Measurements from ENCODE around the gene GP1BB. TPM values are rescaled to one million over a fixed set of nuclear protein-coding genes. Genes with fewer than 3 reads are reported as not detected.

Gene GP1BB
- total and polyA plus RNA-seq, 2 of the 13 experiments (the other 11 are each of a cell fraction or from before 2014, with no cell fraction given), result not detected

DNA sequence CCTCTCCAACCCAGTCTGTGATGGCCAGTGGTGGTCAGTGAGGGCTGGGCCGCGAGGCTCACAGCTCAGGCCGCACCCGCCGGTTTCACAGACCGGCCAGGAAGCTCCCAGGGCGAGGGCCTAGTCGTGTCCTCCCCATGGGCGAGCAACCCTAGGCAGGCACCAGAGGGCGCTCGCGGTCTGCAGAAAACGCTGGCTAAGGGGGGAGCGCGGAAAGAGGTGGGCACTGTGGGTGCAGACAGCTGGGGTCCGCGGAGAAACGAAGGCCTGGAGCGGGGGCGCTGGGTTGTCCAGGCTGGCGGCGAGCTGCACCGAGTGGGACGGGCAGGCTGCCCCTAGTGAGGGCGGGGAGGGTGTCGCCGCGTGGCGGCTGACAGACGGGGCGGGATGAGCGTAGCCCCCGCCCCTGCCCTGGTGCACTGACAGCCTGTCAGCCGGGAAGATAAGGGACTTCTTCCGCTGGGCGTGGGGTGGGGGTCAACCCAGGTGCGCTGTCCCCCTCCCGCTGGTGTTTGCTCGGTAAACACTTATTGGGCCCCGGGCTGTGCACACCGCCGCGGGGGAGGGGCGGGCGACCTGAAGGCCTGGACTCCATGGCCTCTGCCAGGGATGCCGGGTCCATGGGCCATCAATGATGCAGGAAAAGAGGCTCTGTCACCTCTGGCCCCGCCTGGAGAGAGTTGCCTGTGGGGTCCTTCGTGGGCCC, 7.5 kb downstream of the GP1BB start (continued):
- TF ChIP-seq ZNF883 (CRISPR knock-in tag; IDR thresholded peaks at IDR 0.05; ENCODE audit: not compliant biosample characterization) (peak; percentile 63), HMG20B (CRISPR knock-in tag; conservative IDR thresholded peaks at IDR 0.05) (peak; percentile 81), MEIS2 (CRISPR knock-in tag; IDR thresholded peaks at IDR 0.05) (peak; percentile 99), ZFP62 (CRISPR knock-in tag; IDR thresholded peaks at IDR 0.05) (no peak), REPIN1 (CRISPR knock-in tag; IDR thresholded peaks at IDR 0.05; ENCODE audit: borderline replicate concordance, low read depth) (no peak; the same call in 1 of the 2 replicates), SKIL (CRISPR knock-in tag; IDR thresholded peaks at IDR 0.05; ENCODE audit: borderline replicate concordance) (peak; percentile 80), DMAP1 (CRISPR knock-in tag; IDR thresholded peaks at IDR 0.05) (peak; percentile 78; the same call in 1 of the 2 replicates), IRF9 (CRISPR knock-in tag; IDR thresholded peaks at IDR 0.05; ENCODE audit: borderline replicate concordance) (peak; percentile 79; the same call in 1 of the 2 replicates), ZNF646 (CRISPR knock-in tag; IDR thresholded peaks at IDR 0.05) (no peak), ZNF878 (CRISPR knock-in tag; IDR thresholded peaks at IDR 0.05) (peak; percentile 52; the same call in 1 of the 2 replicates), ZNF263 (CRISPR knock-in tag; IDR thresholded peaks at IDR 0.05) (peak; percentile 54), ZNF839 (CRISPR knock-in tag; IDR thresholded peaks at IDR 0.05; ENCODE audit: borderline replicate concordance) (peak; percentile 38; the same call in 1 of the 2 replicates), MED13 (CRISPR knock-in tag; IDR thresholded peaks at IDR 0.05) (0 out of 2 replicates have a peak, but pooled peaks have one; percentile 51), RXRB (CRISPR knock-in tag; IDR thresholded peaks at IDR 0.05; ENCODE audit: borderline replicate concordance) (peak; percentile 83; the same call in 1 of the 2 replicates), IKZF4 (CRISPR knock-in tag; IDR thresholded peaks at IDR 0.05; ENCODE audit: borderline replicate concordance, low read depth, not compliant biosample characterization) (no peak), ZNF432 (CRISPR knock-in tag; IDR thresholded peaks at IDR 0.05; ENCODE audit: borderline replicate concordance) (no peak), MXD4 (CRISPR knock-in tag; IDR thresholded peaks at IDR 0.05) (peak; percentile 80; the same call in 1 of the 2 replicates)
- TF ChIP-seq, protein P1, sequence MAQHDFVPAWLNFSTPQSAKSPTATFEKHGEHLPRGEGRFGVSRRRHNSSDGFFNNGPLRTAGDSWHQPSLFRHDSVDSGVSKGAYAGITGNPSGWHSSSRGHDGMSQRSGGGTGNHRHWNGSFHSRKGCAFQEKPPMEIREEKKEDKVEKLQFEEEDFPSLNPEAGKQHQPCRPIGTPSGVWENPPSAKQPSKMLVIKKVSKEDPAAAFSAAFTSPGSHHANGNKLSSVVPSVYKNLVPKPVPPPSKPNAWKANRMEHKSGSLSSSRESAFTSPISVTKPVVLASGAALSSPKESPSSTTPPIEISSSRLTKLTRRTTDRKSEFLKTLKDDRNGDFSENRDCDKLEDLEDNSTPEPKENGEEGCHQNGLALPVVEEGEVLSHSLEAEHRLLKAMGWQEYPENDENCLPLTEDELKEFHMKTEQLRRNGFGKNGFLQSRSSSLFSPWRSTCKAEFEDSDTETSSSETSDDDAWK (CRISPR knock-in tag; IDR thresholded peaks at IDR 0.05), result no peak

Data from HepG2 (cell line).